ENCODE measurements around the gene LRP8. TPM values are rescaled to one million over a fixed set of nuclear protein-coding genes. Genes with fewer than 3 reads are reported as not detected.

LRP8 gene
- total and polyA plus RNA-seq, 4 donors = 0.15 to 0.75 (median 0.29) TPM

DNA sequence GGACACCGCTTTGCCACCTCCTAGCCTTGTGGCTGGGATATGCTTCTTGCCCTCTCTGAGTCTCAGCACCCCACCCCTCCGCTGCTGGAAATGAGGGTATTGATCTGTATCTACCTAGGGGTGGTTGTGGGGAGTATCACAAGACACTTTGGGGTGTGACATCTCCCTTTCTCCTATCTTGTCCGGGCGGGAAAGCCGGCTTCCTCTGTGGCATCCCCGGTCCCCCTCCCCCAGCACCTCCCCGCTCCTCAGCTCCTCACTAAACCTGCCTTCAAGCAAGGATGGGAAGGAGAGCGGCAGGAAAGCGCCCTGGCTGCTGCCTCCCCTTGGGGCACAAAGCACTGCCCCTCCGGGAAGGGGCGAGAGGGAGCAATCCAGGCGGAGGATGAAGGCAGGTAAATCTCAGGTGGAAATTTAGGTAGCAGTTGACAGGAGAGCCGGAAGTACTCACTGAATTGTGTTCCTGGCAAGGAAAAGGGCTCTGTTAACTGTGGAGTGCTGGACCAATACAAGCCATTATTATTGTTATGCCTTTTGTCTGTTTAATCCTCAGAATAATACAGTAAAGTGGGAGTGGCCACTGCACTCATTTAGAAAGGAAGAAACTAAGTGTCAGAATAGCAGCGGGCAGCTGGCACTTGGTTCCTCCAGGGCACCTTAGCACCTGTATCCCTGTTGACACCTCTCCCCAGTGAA, 49.0 kb upstream of the LRP8 start:
- 75% methylated on average over 14 of the region's 14 CpGs for WGBS
- no peak for DNase-seq (ENCODE audit: low spot score)

DNA sequence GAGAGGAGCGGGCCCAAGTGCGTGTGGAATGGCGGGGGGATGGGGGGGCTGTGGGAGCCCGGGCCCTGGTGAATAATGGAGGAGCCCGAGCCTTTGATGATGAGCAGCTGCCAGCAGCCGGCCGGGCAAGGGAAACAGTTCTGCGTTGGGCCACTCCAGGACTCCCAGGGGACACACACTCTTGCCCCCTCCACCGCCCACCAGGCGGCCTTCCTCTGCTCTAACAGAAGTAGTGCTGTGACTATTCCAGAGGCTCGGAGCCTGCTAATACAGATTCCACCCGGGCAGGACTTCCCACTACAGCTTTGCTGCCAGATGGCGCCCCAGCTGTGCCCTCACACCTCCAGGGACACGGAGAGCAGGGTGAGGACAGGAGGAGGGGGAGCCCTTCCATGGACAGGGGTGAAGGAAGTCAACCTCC, 48.2 kb upstream of the LRP8 start:
- Histone ChIP-seq H3K9ac (ENCODE audit: low read depth in 1 of 2, low read length in 2 of 2) (no peak overlapping the region), H3K27ac (ENCODE audit: low read depth in 1 of 2, low read length in 2 of 2) (no peak overlapping the region), H3K4me1 (ENCODE audit: control insufficient read depth in 4 of 4, insufficient read depth in 4 of 4, low read length in 3 of 4) (no peaks in the 10 kb centered on the region), H3K36me3 (ENCODE audit: control insufficient read depth in 4 of 4, insufficient read depth in 3 of 4, low read depth in 1 of 4, low read length in 3 of 4) (no peaks in the 10 kb centered on the region), H3K4me3 (ENCODE audit: low read depth in 1 of 3, low read length in 3 of 3) (no peak overlapping the region), H3K27me3 (ENCODE audit: control insufficient read depth in 4 of 4, insufficient read depth in 4 of 4, low read length in 3 of 4) (no peaks in the 10 kb centered on the region), H3K9me3 (ENCODE audit: control insufficient read depth in 4 of 4, low read length in 3 of 4) (no peaks in the 10 kb centered on the region)
- DNase-seq (ENCODE audit: low spot score) = peak; percentile 20
- 75% methylated on average over 14 of the region's 14 CpGs for WGBS
- TF ChIP-seq HNF4A (conservative IDR thresholded peaks at IDR 0.05) = no peak
- TF ChIP-seq, protein P1, sequence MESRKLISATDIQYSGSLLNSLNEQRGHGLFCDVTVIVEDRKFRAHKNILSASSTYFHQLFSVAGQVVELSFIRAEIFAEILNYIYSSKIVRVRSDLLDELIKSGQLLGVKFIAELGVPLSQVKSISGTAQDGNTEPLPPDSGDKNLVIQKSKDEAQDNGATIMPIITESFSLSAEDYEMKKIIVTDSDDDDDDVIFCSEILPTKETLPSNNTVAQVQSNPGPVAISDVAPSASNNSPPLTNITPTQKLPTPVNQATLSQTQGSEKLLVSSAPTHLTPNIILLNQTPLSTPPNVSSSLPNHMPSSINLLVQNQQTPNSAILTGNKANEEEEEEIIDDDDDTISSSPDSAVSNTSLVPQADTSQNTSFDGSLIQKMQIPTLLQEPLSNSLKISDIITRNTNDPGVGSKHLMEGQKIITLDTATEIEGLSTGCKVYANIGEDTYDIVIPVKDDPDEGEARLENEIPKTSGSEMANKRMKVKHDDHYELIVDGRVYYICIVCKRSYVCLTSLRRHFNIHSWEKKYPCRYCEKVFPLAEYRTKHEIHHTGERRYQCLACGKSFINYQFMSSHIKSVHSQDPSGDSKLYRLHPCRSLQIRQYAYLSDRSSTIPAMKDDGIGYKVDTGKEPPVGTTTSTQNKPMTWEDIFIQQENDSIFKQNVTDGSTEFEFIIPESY (IDR thresholded peaks at IDR 0.05) = no peak
- TF ChIP-seq, protein P2, sequence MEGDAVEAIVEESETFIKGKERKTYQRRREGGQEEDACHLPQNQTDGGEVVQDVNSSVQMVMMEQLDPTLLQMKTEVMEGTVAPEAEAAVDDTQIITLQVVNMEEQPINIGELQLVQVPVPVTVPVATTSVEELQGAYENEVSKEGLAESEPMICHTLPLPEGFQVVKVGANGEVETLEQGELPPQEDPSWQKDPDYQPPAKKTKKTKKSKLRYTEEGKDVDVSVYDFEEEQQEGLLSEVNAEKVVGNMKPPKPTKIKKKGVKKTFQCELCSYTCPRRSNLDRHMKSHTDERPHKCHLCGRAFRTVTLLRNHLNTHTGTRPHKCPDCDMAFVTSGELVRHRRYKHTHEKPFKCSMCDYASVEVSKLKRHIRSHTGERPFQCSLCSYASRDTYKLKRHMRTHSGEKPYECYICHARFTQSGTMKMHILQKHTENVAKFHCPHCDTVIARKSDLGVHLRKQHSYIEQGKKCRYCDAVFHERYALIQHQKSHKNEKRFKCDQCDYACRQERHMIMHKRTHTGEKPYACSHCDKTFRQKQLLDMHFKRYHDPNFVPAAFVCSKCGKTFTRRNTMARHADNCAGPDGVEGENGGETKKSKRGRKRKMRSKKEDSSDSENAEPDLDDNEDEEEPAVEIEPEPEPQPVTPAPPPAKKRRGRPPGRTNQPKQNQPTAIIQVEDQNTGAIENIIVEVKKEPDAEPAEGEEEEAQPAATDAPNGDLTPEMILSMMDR (IDR thresholded peaks at IDR 0.05; ENCODE audit: low read depth, low read length, missing input control) = no peak
- TF ChIP-seq, protein P3, sequence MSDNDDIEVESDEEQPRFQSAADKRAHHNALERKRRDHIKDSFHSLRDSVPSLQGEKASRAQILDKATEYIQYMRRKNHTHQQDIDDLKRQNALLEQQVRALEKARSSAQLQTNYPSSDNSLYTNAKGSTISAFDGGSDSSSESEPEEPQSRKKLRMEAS (IDR thresholded peaks at IDR 0.05) = no peak
- TF ChIP-seq FOXA2 (IDR thresholded peaks at IDR 0.05) = no peak
- TF ChIP-seq FOXA1 (IDR thresholded peaks at IDR 0.05) = no peak
- no peak for TF ChIP-seq NR2F2 (IDR thresholded peaks at IDR 0.05)
- no peak for TF ChIP-seq RXRA (IDR thresholded peaks at IDR 0.05)
- TF ChIP-seq RAD21 (IDR thresholded peaks at IDR 0.05) = no peak
- TF ChIP-seq SP1 (IDR thresholded peaks at IDR 0.05) = no peak
- TF ChIP-seq EGR1 (IDR thresholded peaks at IDR 0.05; ENCODE audit: low read depth in 2 of 2) = no peak
- TF ChIP-seq, protein P4, sequence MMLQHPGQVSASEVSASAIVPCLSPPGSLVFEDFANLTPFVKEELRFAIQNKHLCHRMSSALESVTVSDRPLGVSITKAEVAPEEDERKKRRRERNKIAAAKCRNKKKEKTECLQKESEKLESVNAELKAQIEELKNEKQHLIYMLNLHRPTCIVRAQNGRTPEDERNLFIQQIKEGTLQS (IDR thresholded peaks at IDR 0.05) = no peak
- no peak for TF ChIP-seq JUND (IDR thresholded peaks at IDR 0.05)
- no peak for TF ChIP-seq YY1 (IDR thresholded peaks at IDR 0.05)
- no peak for TF ChIP-seq HNF4G (IDR thresholded peaks at IDR 0.05)
- no peak for TF ChIP-seq GABPA (IDR thresholded peaks at IDR 0.05 in 1 of 2, conservative IDR thresholded peaks at IDR 0.05 in 1 of 2)

More for the DNA sequence above, 49.0 kb upstream of the LRP8 start:
- Histone ChIP-seq H3K4me3 (ENCODE audit: low read depth in 1 of 3, low read length in 3 of 3) (no peak overlapping the region), H3K9me3 (ENCODE audit: control insufficient read depth in 4 of 4, low read length in 3 of 4) (no peaks in the 10 kb centered on the region), H3K27me3 (ENCODE audit: control insufficient read depth in 4 of 4, insufficient read depth in 4 of 4, low read length in 3 of 4) (no peaks in the 10 kb centered on the region), H3K36me3 (ENCODE audit: control insufficient read depth in 4 of 4, insufficient read depth in 3 of 4, low read depth in 1 of 4, low read length in 3 of 4) (no peaks in the 10 kb centered on the region), H3K4me1 (ENCODE audit: control insufficient read depth in 4 of 4, insufficient read depth in 4 of 4, low read length in 3 of 4) (no peaks in the 10 kb centered on the region), H3K27ac (ENCODE audit: low read depth in 1 of 2, low read length in 2 of 2) (no peak overlapping the region), H3K9ac (ENCODE audit: low read depth in 1 of 2, low read length in 2 of 2) (no peak overlapping the region)
- TF ChIP-seq JUND (IDR thresholded peaks at IDR 0.05) (no peak), TAF1 (conservative IDR thresholded peaks at IDR 0.05) (no peak), GABPA (IDR thresholded peaks at IDR 0.05 in 1 of 2, conservative IDR thresholded peaks at IDR 0.05 in 1 of 2) (no peak), FOXA2 (IDR thresholded peaks at IDR 0.05) (no peak)
